Progenitor cell of endocrine pancreas (in vitro differentiated cells): Measurements from ENCODE around the gene OR5J2. TPM values are rescaled to one million over a fixed set of nuclear protein-coding genes. Genes with fewer than 3 reads are reported as not detected.
"Not testable (repeated sequence)": the region's sequence is repeated elsewhere in the genome, so short reads cannot be mapped to it uniquely, and the experiment has no call there.

Experiments used
- DNase-seq: peaks from one replicate; pipeline ENCODE4 v3.0.0; 2021; ENCODE audit warnings: low spot score; ENCODE audit not compliant: unreplicated experiment
- H3K27ac Mint-ChIP-seq: 2 replicates; pipeline ENCODE4 v1.8.0; 2021; ENCODE audit warnings: mild to moderate bottlenecking, moderate library complexity, mixed read lengths
- H3K27me3 Mint-ChIP-seq: 2 replicates; pipeline ENCODE4 v1.8.0; 2021; ENCODE audit warnings: mixed read lengths
- H3K36me3 Mint-ChIP-seq: 2 replicates; pipeline ENCODE4 v1.8.0; 2022; ENCODE audit warnings: mixed read lengths; ENCODE audit not compliant: insufficient read depth
- H3K4me1 Mint-ChIP-seq: 2 replicates; pipeline ENCODE4 v1.8.0; 2021; ENCODE audit warnings: low read depth, mixed read lengths
- H3K4me3 Mint-ChIP-seq: 2 replicates; pipeline ENCODE4 v1.8.0; 2021; ENCODE audit warnings: low read depth, mild to moderate bottlenecking, moderate library complexity, mixed read lengths
- H3K9me3 Mint-ChIP-seq: 2 replicates; pipeline ENCODE4 v1.8.0; 2021; ENCODE audit warnings: low read depth, mixed read lengths
- long read RNA-seq: library from polyadenylated mRNA; unstranded; transcript quantifications from one replicate; pipeline ENCODE4 v2.0.0, GENCODE V29; 2020
- total RNA-seq: library from RNA; stranded (reverse); gene quantifications from 2 replicates; pipeline ENCODE4 v1.2.1, GENCODE V29; 2021
- TF ChIP-seq, protein P1 (sequence below): fragments of 200-600 bp; sonication (generic); IDR thresholded peaks from one replicate; pipeline ENCODE4 v1.5.0; 2021; ENCODE audit warnings: antibody characterized with exemption, mild to moderate bottlenecking; ENCODE audit not compliant: unreplicated experiment

OR5J2 gene
- not detected in 2 replicates for total RNA-seq
- long read RNA-seq = 0 reads

DNA sequence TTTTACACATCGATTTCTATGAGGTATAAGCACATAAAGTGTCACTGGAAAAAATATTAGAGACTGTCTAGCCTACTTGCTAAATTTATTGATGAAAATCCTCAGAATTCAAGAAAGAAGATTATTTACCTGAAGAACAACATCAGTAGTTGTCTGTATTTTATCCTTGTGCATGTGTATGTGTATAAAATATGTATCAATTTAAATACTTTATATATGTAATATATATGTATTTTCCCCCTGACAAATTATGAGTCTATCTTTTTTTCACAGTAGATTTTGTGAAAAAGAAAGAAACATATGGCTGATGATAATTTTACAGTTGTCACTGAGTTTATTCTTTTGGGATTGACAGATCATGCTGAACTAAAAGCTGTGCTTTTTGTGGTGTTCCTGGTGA lies at the start of gene OR5J2:
Gene OR5J2, plus strand, starts transcription at position 301 of the 400 bp plus-strand sequence. Its CDS starts 0 bp downstream, at position 301.
- Mint-ChIP-seq H3K27me3 (no peaks in the 10 kb centered on the region), H3K4me1 (peaks cover 8% of the 10 kb centered on the region)
- DNase-seq = no peak

DNA sequence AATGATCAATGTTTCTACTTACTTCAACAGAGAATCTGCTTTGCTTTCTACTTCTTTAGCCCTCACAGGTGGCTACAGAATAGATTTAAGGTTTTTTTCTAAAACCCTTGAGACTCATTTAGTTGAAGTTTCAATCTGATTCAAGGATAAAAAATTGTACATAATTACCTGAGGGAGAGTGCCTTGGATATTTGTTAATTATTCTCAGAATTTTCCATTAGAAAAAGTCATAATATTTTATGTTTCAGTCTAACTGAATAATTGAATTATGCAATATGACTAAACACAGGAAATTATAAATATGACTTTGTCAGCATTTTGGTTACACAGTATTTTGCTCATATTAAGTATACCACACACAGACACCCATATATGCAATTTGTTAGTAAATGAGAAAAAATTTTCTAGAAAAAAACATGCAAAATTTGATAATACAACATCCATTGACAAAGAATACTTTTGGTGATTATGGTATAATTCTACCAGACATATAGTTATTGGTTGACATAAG lies 36.2 kb upstream of the OR5J2 start, which contains the start of gene OR8J3:
Gene OR8J3, minus strand, starts transcription at position 51 of the 511 bp plus-strand sequence. CDS start 2,483 bp downstream, outside the sequence.
- H3K9me3 Mint-ChIP-seq = peaks cover 12% of the 10 kb centered on the region
- no peaks in the 10 kb centered on the region for H3K27me3 Mint-ChIP-seq
- no peak within 1 kb of the TSS for H3K27ac Mint-ChIP-seq
- no peaks in the 10 kb centered on the region for H3K36me3 Mint-ChIP-seq
- TF ChIP-seq, protein P1, sequence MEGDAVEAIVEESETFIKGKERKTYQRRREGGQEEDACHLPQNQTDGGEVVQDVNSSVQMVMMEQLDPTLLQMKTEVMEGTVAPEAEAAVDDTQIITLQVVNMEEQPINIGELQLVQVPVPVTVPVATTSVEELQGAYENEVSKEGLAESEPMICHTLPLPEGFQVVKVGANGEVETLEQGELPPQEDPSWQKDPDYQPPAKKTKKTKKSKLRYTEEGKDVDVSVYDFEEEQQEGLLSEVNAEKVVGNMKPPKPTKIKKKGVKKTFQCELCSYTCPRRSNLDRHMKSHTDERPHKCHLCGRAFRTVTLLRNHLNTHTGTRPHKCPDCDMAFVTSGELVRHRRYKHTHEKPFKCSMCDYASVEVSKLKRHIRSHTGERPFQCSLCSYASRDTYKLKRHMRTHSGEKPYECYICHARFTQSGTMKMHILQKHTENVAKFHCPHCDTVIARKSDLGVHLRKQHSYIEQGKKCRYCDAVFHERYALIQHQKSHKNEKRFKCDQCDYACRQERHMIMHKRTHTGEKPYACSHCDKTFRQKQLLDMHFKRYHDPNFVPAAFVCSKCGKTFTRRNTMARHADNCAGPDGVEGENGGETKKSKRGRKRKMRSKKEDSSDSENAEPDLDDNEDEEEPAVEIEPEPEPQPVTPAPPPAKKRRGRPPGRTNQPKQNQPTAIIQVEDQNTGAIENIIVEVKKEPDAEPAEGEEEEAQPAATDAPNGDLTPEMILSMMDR = no peak
- no peak for DNase-seq
- peaks cover 1% of the 10 kb centered on the region for H3K4me1 Mint-ChIP-seq
- no peak within 1 kb of the TSS for H3K4me3 Mint-ChIP-seq

More for the DNA sequence above, at the start of gene OR5J2:
- Mint-ChIP-seq H3K36me3 (peaks cover 2% of the 10 kb centered on the region), H3K9me3 (peaks cover 14% of the 10 kb centered on the region), H3K4me3 (no peak within 1 kb of the TSS), H3K27ac (no peak within 1 kb of the TSS)
- TF ChIP-seq, protein P1 = no peak

DNA sequence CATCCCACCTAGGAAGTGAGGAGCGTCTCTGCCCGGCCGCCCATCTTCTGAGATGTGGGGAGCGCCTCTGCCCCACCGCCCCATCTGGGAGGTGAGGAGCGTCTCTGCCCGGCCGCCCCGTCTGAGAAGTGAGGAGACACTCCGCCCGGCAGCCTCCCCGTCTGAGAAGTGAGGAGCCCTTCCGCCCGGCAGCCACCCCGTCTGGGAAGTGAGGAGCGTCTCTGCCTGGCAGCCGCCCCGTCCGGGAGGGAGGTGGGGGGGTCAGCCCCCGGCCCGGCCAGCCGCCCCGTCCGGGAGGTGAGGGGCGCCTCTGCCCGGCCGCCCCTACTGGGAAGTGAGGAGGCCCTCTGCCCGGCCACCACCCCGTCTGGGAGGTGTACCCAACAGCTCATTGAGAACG lies 32.7 kb upstream of the OR5J2 start:
- not testable (repeated sequence) for DNase-seq, H3K27ac Mint-ChIP-seq, H3K4me1 Mint-ChIP-seq, H3K36me3 Mint-ChIP-seq, H3K27me3 Mint-ChIP-seq, H3K4me3 Mint-ChIP-seq
- H3K9me3 Mint-ChIP-seq = peaks cover 12% of the 10 kb centered on the region

DNA sequence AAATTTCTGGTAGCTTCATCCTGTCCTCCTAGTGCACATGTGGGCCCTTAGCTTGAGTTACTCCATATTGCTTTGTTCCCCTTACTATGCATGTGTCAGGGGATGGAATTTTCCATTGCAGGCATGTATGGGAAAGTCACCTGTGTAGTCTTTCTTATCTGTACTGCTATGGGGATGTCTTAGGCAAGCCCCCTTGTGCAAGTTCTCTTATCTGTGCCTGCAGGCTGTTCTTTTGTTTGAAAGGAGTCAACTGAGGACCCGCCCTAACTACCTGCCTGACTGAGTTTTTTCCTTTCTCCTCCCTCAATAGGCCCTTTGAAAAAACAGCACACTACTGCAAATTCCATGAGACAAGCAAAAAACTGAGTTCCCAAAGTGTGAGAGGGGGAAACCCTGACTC lies 25.0 kb upstream of the OR5J2 start:
- peaks cover 39% of the 10 kb centered on the region for H3K9me3 Mint-ChIP-seq
- H3K27me3 Mint-ChIP-seq = no peaks in the 10 kb centered on the region
- peaks cover 9% of the 10 kb centered on the region for H3K36me3 Mint-ChIP-seq
- H3K27ac Mint-ChIP-seq = no peak overlapping the region
- DNase-seq = no peak
- H3K4me3 Mint-ChIP-seq = no peak overlapping the region
- H3K4me1 Mint-ChIP-seq = no peaks in the 10 kb centered on the region
- TF ChIP-seq, protein P1 = no peak

DNA sequence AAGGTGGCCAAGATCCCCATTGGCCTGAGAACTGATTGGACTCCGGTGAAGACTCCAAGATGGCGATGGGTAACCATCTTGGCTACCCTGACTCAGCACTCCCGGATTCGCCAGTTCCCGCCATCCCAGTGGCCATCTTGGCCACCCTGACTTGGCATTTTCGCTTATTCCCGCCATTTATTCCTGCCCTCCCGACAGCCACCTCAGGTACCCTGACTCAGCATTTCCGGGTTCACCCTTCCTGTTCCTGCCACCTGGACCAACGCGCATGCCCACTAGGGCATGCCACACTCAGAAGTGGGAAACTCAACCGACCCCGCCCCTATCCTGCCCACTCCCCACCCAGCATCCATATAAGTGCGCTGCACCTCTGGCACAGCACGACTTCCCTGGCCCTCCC lies 24.1 kb upstream of the OR5J2 start:
- H3K36me3 Mint-ChIP-seq = peaks cover 9% of the 10 kb centered on the region
- DNase-seq = no peak
- H3K4me3 Mint-ChIP-seq = no peak overlapping the region
- H3K4me1 Mint-ChIP-seq = no peaks in the 10 kb centered on the region
- no peak overlapping the region for H3K27ac Mint-ChIP-seq
- H3K9me3 Mint-ChIP-seq = peaks cover 46% of the 10 kb centered on the region
- H3K27me3 Mint-ChIP-seq = no peaks in the 10 kb centered on the region
- TF ChIP-seq, protein P1 = no peak

DNA sequence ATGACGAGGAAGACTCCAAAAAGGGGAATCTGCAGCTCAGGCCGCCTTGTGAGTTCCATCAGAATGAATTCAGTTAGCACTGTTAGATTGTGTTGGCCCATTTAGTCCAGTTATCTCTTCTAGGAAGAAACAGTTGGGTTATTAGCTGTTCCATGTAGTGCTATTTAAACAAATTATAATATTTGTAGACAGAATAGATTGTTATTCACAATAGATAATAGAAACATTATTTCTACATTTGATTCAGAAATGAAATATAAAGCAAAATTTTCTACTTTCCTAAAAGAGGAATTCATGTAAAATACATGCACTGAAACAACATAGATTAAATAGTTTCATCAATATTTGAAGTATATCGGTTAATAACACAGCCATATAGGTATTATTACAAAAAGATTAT lies 16.2 kb upstream of the OR5J2 start, which contains the start of gene OR8K5:
Gene OR8K5, minus strand, starts transcription at position 101 of the 400 bp plus-strand sequence. Its CDS starts 0 bp downstream, at position 101.
- Mint-ChIP-seq H3K4me1 (no peaks in the 10 kb centered on the region), H3K36me3 (no peaks in the 10 kb centered on the region), H3K27ac (no peak within 1 kb of the TSS), H3K4me3 (no peak within 1 kb of the TSS), H3K9me3 (peaks cover 21% of the 10 kb centered on the region), H3K27me3 (no peaks in the 10 kb centered on the region)
- TF ChIP-seq, protein P1 = no peak
- DNase-seq = no peak
